SU-DHL-6 (cell line): Measurements from ENCODE around the gene NFIC.
A peak's percentile ranks its signal among the peaks of the same experiment; 100 is the strongest.
"Not testable (repeated sequence)": the region's sequence is repeated elsewhere in the genome, so short reads cannot be mapped to it uniquely, and the experiment has no call there.

Source experiments
- H2AFZ ChIP-seq: fragments of 200-600 bp; sonication (generic); 2 replicates; pipeline ENCODE4 v1.6.1; 2014; ENCODE audit warnings: low read depth, mild to moderate bottlenecking, moderate library complexity, mixed read lengths, antibody characterized with exemption, low read length; ENCODE audit not compliant: severe bottlenecking
- H3F3A ChIP-seq: fragments of 200-600 bp; shearing (Covaris generic); 2 replicates; pipeline ENCODE4 v1.6.0; 2016; ENCODE audit warnings: antibody characterized with exemption, mild to moderate bottlenecking; ENCODE audit not compliant: insufficient read depth
- H3K27ac ChIP-seq: fragments of 200-600 bp; sonication (generic); 2 replicates; pipeline ENCODE4 v1.5.1; 2016; ENCODE audit warnings: low read depth, mild to moderate bottlenecking, low read length, moderate library complexity, mixed read lengths
- H3K27me3 ChIP-seq: fragments of 200-600 bp; sonication (generic), shearing (Covaris generic); 2 replicates; pipeline ENCODE4 v1.6.0; 2014; ENCODE audit warnings: mild to moderate bottlenecking, low read length
- H3K36me3 ChIP-seq: fragments of 200-600 bp; sonication (generic); 2 replicates; pipeline ENCODE4 v1.6.1; 2014; ENCODE audit warnings: mild to moderate bottlenecking, low read length, mixed read lengths
- H3K4me2 ChIP-seq: fragments of 300-600, 200-600 bp; shearing (Covaris generic), sonication (generic); 2 replicates; pipeline ENCODE4 v1.6.0; 2014; ENCODE audit warnings: low read length, low read depth, mild to moderate bottlenecking; ENCODE audit not compliant: poor library complexity, severe bottlenecking
- H3K4me3 ChIP-seq: fragments of 200-600 bp; sonication (generic); 2 replicates; pipeline ENCODE4 v1.5.1; 2014; ENCODE audit warnings: antibody characterized with exemption, low read length, mild to moderate bottlenecking, mixed read lengths; ENCODE audit not compliant: insufficient read depth, poor library complexity, severe bottlenecking
- H3K79me2 ChIP-seq: fragments of 200-600 bp; sonication (generic); 2 replicates; pipeline ENCODE4 v1.6.1; 2014; ENCODE audit warnings: mild to moderate bottlenecking, low read length, moderate library complexity; ENCODE audit not compliant: insufficient read depth
- H3K9ac ChIP-seq: fragments of 200-600 bp; sonication (generic); 2 replicates; pipeline ENCODE4 v1.7.0; 2014; ENCODE audit warnings: mild to moderate bottlenecking, low read length
- H3K9me2 ChIP-seq: fragments of 200-600 bp; sonication (generic); replicated peaks from 2 replicates; pipeline ENCODE4 v1.6.1; 2014; ENCODE audit warnings: low read length; ENCODE audit not compliant: insufficient read depth
- H3K9me3 ChIP-seq: fragments of 200-600 bp; sonication (generic); 2 replicates; pipeline ENCODE4 v1.6.1; 2014; ENCODE audit warnings: low read length, mixed read lengths; ENCODE audit not compliant: insufficient read depth
- H4K20me1 ChIP-seq: fragments of 200-600 bp; sonication (generic); 2 replicates; pipeline ENCODE4 v1.6.1; 2014; ENCODE audit warnings: low read depth, mild to moderate bottlenecking, antibody characterized with exemption, low read length, moderate library complexity, mixed read lengths
- CTCF ChIP-seq: fragments of 200-600 bp; sonication (generic); IDR thresholded peaks from one replicate; pipeline ENCODE4 v1.5.1; 2017; ENCODE audit warnings: antibody characterized with exemption, mild to moderate bottlenecking, low read length, moderate library complexity; ENCODE audit not compliant: insufficient read depth, poor library complexity, severe bottlenecking
- EZH2phosphoT487 ChIP-seq: fragments of 200-600 bp; sonication (generic), shearing (Covaris generic); conservative IDR thresholded peaks from 2 replicates; pipeline ENCODE4 v1.6.1; 2018; ENCODE audit warnings: mild to moderate bottlenecking, antibody characterized with exemption, low read length, moderate library complexity, mixed read lengths

The NFIC gene

DNA sequence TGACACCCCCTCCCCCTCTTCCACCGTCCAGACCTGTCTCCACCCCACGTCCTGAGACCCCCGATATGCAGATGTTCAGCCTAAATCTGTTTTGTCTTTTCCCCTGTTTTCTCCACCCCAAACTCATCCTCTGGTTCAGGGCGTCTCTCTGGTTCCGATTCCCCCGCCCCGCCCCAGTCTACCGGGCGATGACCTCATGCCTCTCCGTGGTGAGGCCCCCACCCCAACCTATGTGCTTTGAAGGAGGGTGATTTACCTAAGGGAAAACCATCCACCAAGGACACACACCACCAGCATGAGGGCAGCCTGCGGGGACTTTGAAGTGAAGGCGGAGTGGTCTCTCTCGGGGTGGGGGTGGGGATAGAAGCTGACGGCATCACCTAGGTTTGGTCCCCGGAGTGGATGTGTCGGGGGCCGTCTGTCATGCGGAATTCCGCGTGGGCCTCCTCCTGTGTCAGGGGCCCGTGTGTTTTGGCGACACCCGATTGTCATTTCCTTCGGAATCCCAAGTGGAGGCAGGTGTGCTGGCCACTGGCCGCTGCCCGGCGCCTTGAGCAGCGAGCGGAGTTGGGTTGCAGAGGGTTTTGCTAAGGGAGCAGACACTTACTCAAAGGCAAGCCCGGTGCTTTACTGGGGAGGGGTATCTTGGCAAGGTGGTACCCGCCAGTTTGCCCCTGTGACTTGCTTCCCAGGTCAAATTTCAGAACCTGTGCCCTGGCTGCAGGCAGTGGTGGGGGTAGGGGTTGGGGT, 141.2 kb downstream of the NFIC start:
- Histone ChIP-seq H2AFZ (no peak overlapping the region), H3K9ac (peak overlapping the region; percentile 99), H3K27me3 (no peaks in the 10 kb centered on the region), H3K79me2 (peaks cover 63% of the 10 kb centered on the region), H3K9me3 (no peaks in the 10 kb centered on the region), H3K4me3 (peak overlapping the region; percentile 99), H4K20me1 (no peaks in the 10 kb centered on the region), H3K36me3 (no peaks in the 10 kb centered on the region), H3F3A (no peaks in the 10 kb centered on the region; the same call in 1 of the 2 replicates), H3K4me2 (peak overlapping the region; percentile 61), H3K9me2 (no peaks in the 10 kb centered on the region), H3K27ac (no peak overlapping the region)
- TF ChIP-seq CTCF (no peak), EZH2phosphoT487 (no peak)

- H3K4me2 ChIP-seq, H3K27ac ChIP-seq, H2AFZ ChIP-seq, H3K9me2 ChIP-seq, H3K4me3 ChIP-seq, H3K36me3 ChIP-seq, H3K9ac ChIP-seq, H3K9me3 ChIP-seq, H3F3A ChIP-seq, H3K27me3 ChIP-seq, H4K20me1 ChIP-seq: not testable (repeated sequence)
- peaks cover 69% of the 10 kb centered on the region for H3K79me2 ChIP-seq
These were observed 141.8 kb downstream of the NFIC start for GRCh38 chr19:3508121-3508661.

- Histone ChIP-seq H3F3A (no peaks in the 10 kb centered on the region; the same call in 1 of the 2 replicates), H2AFZ (no peak overlapping the region), H3K9ac (no peak overlapping the region), H3K9me2 (no peaks in the 10 kb centered on the region), H3K27me3 (no peaks in the 10 kb centered on the region), H3K9me3 (no peaks in the 10 kb centered on the region), H4K20me1 (no peaks in the 10 kb centered on the region), H3K4me2 (no peak overlapping the region), H3K36me3 (no peaks in the 10 kb centered on the region), H3K4me3 (no peak overlapping the region), H3K79me2 (peaks cover 76% of the 10 kb centered on the region), H3K27ac (no peak overlapping the region)
- TF ChIP-seq EZH2phosphoT487, result no peak
- no peak for TF ChIP-seq CTCF
These were observed 142.6 kb downstream of the NFIC start for GRCh38 chr19:3508771-3509535.
